ENCODE results near the gene RNASE4. TPM values are rescaled to one million over a fixed set of nuclear protein-coding genes. Genes with fewer than 3 reads are reported as not detected.

RNASE4 gene
- total RNA-seq, 1 donor from 2014 or later: 5.3 TPM

- Mint-ChIP-seq H3K36me3 (no peaks in the 10 kb centered on the region), H3K27ac (no peak overlapping the region), H3K4me1 (no peaks in the 10 kb centered on the region), H3K27me3 (ENCODE audit: low read depth) (no peaks in the 10 kb centered on the region), H3K9me3 (no peaks in the 10 kb centered on the region), H3K4me3 (no peak overlapping the region)
- no peak for DNase-seq (ENCODE audit: low spot score in 2 of 2, unreplicated experiment in 2 of 2)
- no peak for TF ChIP-seq CTCF (IDR thresholded peaks at IDR 0.05; ENCODE audit: unreplicated experiment)
Observed at GRCh38 chr14:20743556-20743955, 59.2 kb downstream of the RNASE4 start.

- Mint-ChIP-seq H3K27ac (no peak within 1 kb of the TSS), H3K27me3 (ENCODE audit: low read depth) (no peaks in the 10 kb centered on the region), H3K4me3 (no peak within 1 kb of the TSS), H3K4me1 (no peaks in the 10 kb centered on the region), H3K36me3 (peaks cover 1% of the 10 kb centered on the region), H3K9me3 (no peaks in the 10 kb centered on the region)
- TF ChIP-seq CTCF (IDR thresholded peaks at IDR 0.05; ENCODE audit: unreplicated experiment): no peak
- no peak for DNase-seq (ENCODE audit: low spot score in 2 of 2, unreplicated experiment in 2 of 2)
Observed at GRCh38 chr14:20745571-20746358, 61.4 kb downstream of the RNASE4 start, which contains the start of gene EDDM3A. TSS of gene EDDM3A (plus strand) at chr14:20745887. CDS start at chr14:20747581, 1,694 bp downstream.

- Mint-ChIP-seq H3K4me1 (no peaks in the 10 kb centered on the region), H3K27me3 (ENCODE audit: low read depth) (no peaks in the 10 kb centered on the region), H3K27ac (no peak overlapping the region), H3K36me3 (peaks cover 2% of the 10 kb centered on the region), H3K4me3 (no peak overlapping the region), H3K9me3 (peaks cover under 1% of the 10 kb centered on the region)
- TF ChIP-seq CTCF (IDR thresholded peaks at IDR 0.05; ENCODE audit: unreplicated experiment): no peak
- DNase-seq (ENCODE audit: low spot score in 2 of 2, unreplicated experiment in 2 of 2): no peak
Observed at GRCh38 chr14:20746566-20746965, 62.2 kb downstream of the RNASE4 start.

- H3K9me3 Mint-ChIP-seq: peaks cover 16% of the 10 kb centered on the region
- H3K4me3 Mint-ChIP-seq: no peak overlapping the region
- no peak for DNase-seq (ENCODE audit: low spot score in 2 of 2, unreplicated experiment in 2 of 2)
- no peak for TF ChIP-seq CTCF (IDR thresholded peaks at IDR 0.05; ENCODE audit: unreplicated experiment)
- peaks cover 20% of the 10 kb centered on the region for H3K36me3 Mint-ChIP-seq
- H3K27me3 Mint-ChIP-seq (ENCODE audit: low read depth): no peaks in the 10 kb centered on the region
- H3K27ac Mint-ChIP-seq: no peak overlapping the region
- no peaks in the 10 kb centered on the region for H3K4me1 Mint-ChIP-seq
Observed at GRCh38 chr14:20748439-20748838, 64.1 kb downstream of the RNASE4 start.

GRCh38 chr14:20750194-20750593, 65.8 kb downstream of the RNASE4 start:
- Mint-ChIP-seq H3K36me3 (peaks cover 21% of the 10 kb centered on the region), H3K27ac (no peak overlapping the region), H3K27me3 (ENCODE audit: low read depth) (no peaks in the 10 kb centered on the region), H3K4me3 (no peak overlapping the region), H3K9me3 (peaks cover 18% of the 10 kb centered on the region), H3K4me1 (no peaks in the 10 kb centered on the region)
- no peak for TF ChIP-seq CTCF (IDR thresholded peaks at IDR 0.05; ENCODE audit: unreplicated experiment)
- no peak for DNase-seq (ENCODE audit: low spot score in 2 of 2, unreplicated experiment in 2 of 2)

Other genes starting within 250 kb of the RNASE4 start
- gene KLHL33, start 248.4 kb upstream of the RNASE4 start, total RNA-seq: 0.11 to 0.16 TPM (median 0.13 TPM) in 3 replicates
- 67.0 to 72.9 TPM (median 69.7 TPM) in 3 replicates for gene OSGEP, start 229.7 kb upstream of the RNASE4 start, total RNA-seq
- gene APEX1, start 229.3 kb upstream of the RNASE4 start, total RNA-seq: 283 to 304 TPM (median 299 TPM) in 3 replicates
- gene PIP4P1, start 223.1 kb upstream of the RNASE4 start, total RNA-seq: 32.3 to 37.5 TPM (median 33.7 TPM) in 3 replicates
- 10.3 to 11.3 TPM (median 10.4 TPM) in 3 replicates for gene PNP, start 215.2 kb upstream of the RNASE4 start, total RNA-seq
- 0.70 to 1.1 TPM (median 1.1 TPM) in 3 replicates for gene RNASE10, start 179.0 kb upstream of the RNASE4 start, total RNA-seq
- not detected in 3 replicates for gene RNASE9, start 123.5 kb upstream of the RNASE4 start, total RNA-seq
- gene RNASE11, start 96.6 kb upstream of the RNASE4 start, total RNA-seq: not detected in 3 replicates
- not detected in 3 replicates for gene RNASE12, start 93.2 kb upstream of the RNASE4 start, total RNA-seq
- not detected in 3 replicates for gene OR6S1, start 42.9 kb upstream of the RNASE4 start, total RNA-seq
- 3.7 to 5.4 TPM (median 3.8 TPM) in 3 replicates for gene ANG, start 4.2 kb downstream of the RNASE4 start, total RNA-seq
- gene EDDM3A, start 61.3 kb downstream of the RNASE4 start, total RNA-seq: not detected in 3 replicates
- gene EDDM3B, start 83.8 kb downstream of the RNASE4 start, total RNA-seq: not detected in 3 replicates
- gene RNASE6, start 96.7 kb downstream of the RNASE4 start, total RNA-seq: 0.27 to 0.57 TPM (median 0.33 TPM) in 3 replicates
- gene RNASE1, start 118.3 kb downstream of the RNASE4 start, total RNA-seq: 13.1 to 14.8 TPM (median 13.3 TPM) in 3 replicates
- not detected in 3 replicates for gene RNASE3, start 206.8 kb downstream of the RNASE4 start, total RNA-seq